Coronary artery (tissue), 2 donors: ENCODE measurements around the gene KRT78.

Experiments used
- DNase-seq: peaks from one replicate; pipeline ENCODE4 v3.0.0-alpha.2; 2017; ENCODE audit warnings: low spot score
- H3K27ac ChIP-seq, 2 donors: fragments of 200-600 bp; sonication (generic); one replicate each; pipeline ENCODE4 v1.5.1; 2016 to 2019
- H3K4me3 ChIP-seq: fragments of 200-600 bp; sonication (generic); 2 replicates; pipeline ENCODE4 v1.5.1; 2016; ENCODE audit warnings: mild to moderate bottlenecking, moderate library complexity
- CTCF ChIP-seq: fragments of 200-600 bp; sonication (generic); IDR thresholded peaks from one replicate; pipeline ENCODE4 v1.5.1; 2019; ENCODE audit warnings: antibody characterized with exemption

The KRT78 gene

GRCh38 chr12:52788192-52788875 is 60.5 kb downstream of the KRT78 start:
- no peak for TF ChIP-seq CTCF
- DNase-seq = no peak
- Histone ChIP-seq H3K4me3 (no peak overlapping the region), H3K27ac (no peak overlapping the region)
